ENCODE results near the gene CGA. TPM values are rescaled to one million over a fixed set of nuclear protein-coding genes. Genes with fewer than 3 reads are reported as not detected.
A peak's percentile ranks its signal among the peaks of the same experiment; 100 is the strongest.
"Not testable (repeated sequence)": the region's sequence is repeated elsewhere in the genome, so short reads cannot be mapped to it uniquely, and the experiment has no call there.

The CGA gene
- total RNA-seq = not detected

GRCh38 chr6:87095087-87095509 is at the start of gene CGA:
TSS of gene CGA (minus strand) at chr6:87095106. CDS start at chr6:87088200, 6,906 bp downstream.
- no peak for DNase-seq (ENCODE audit: low spot score)

- DNase-seq (ENCODE audit: low spot score) = not testable (repeated sequence)
Observed at GRCh38 chr6:87139927-87140326, 45.0 kb upstream of the CGA start.

- peak; percentile 32 for DNase-seq (ENCODE audit: low spot score)
Observed at GRCh38 chr6:87139236-87139635, 44.3 kb upstream of the CGA start.

GRCh38 chr6:87136963-87137362 is 42.1 kb upstream of the CGA start:
- no peak for DNase-seq (ENCODE audit: low spot score)

- DNase-seq (ENCODE audit: low spot score) = no peak
Observed at GRCh38 chr6:87127737-87128136, 32.8 kb upstream of the CGA start.

- no peak for DNase-seq (ENCODE audit: low spot score)
Observed at GRCh38 chr6:87126501-87126900, 31.6 kb upstream of the CGA start.

GRCh38 chr6:87124074-87124473 is 29.2 kb upstream of the CGA start:
- DNase-seq (ENCODE audit: low spot score) = no peak

GRCh38 chr6:87122477-87122876 is 27.6 kb upstream of the CGA start:
- no peak for DNase-seq (ENCODE audit: low spot score)

GRCh38 chr6:87118054-87118453 is 23.1 kb upstream of the CGA start:
- DNase-seq (ENCODE audit: low spot score) = no peak

GRCh38 chr6:87116922-87117321 is 22.0 kb upstream of the CGA start:
- no peak for DNase-seq (ENCODE audit: low spot score)

GRCh38 chr6:87115402-87116135 is 20.7 kb upstream of the CGA start:
- no peak for DNase-seq (ENCODE audit: low spot score)

GRCh38 chr6:87110636-87111035 is 15.7 kb upstream of the CGA start:
- DNase-seq (ENCODE audit: low spot score) = no peak

- no peak for DNase-seq (ENCODE audit: low spot score)
Observed at GRCh38 chr6:87105823-87106222, 10.9 kb upstream of the CGA start.

- DNase-seq (ENCODE audit: low spot score) = no peak
Observed at GRCh38 chr6:87104667-87105066, 9.8 kb upstream of the CGA start.

GRCh38 chr6:87103977-87104601 is 9.2 kb upstream of the CGA start:
- no peak for DNase-seq (ENCODE audit: low spot score)

GRCh38 chr6:87102151-87102621 is 7.3 kb upstream of the CGA start:
- no peak for DNase-seq (ENCODE audit: low spot score)

GRCh38 chr6:87101067-87101466 is 6.2 kb upstream of the CGA start:
- no peak for DNase-seq (ENCODE audit: low spot score)

GRCh38 chr6:87100216-87100615 is 5.3 kb upstream of the CGA start:
- no peak for DNase-seq (ENCODE audit: low spot score)

GRCh38 chr6:87099472-87099871 is 4.6 kb upstream of the CGA start:
- DNase-seq (ENCODE audit: low spot score) = no peak

- DNase-seq (ENCODE audit: low spot score) = no peak
Observed at GRCh38 chr6:87094576-87094975, 330 bp downstream of the CGA start.

GRCh38 chr6:87093651-87094050 is 1.3 kb downstream of the CGA start:
- no peak for DNase-seq (ENCODE audit: low spot score)

- DNase-seq (ENCODE audit: low spot score) = no peak
Observed at GRCh38 chr6:87093199-87093598, 1.7 kb downstream of the CGA start.

- no peak for DNase-seq (ENCODE audit: low spot score)
Observed at GRCh38 chr6:87092435-87092834, 2.5 kb downstream of the CGA start.

Measured in mucosa of gallbladder (tissue), 1 donor.